ENCODE data around the gene NAPB.

Gene NAPB

GRCh38 chr20:23415959-23416583 is 5.2 kb downstream of the NAPB start:
- DNase-seq (ENCODE audit: extremely low spot score): no peak

GRCh38 chr20:23415555-23415954 is 5.7 kb downstream of the NAPB start:
- CTCF ChIA-PET: interaction anchor here (0.8 to 9.8 kb wide), 6 partner anchors 11 to 60 kb away, joined by 3 to 73 read pairs (median 4); no protein-coding TSS in a partner anchor
- POLR2A ChIA-PET: no interaction called here
- DNase-seq (ENCODE audit: extremely low spot score): no peak
- TF ChIP-seq CTCF (IDR thresholded peaks at IDR 0.05; ENCODE audit: control extremely low read depth, extremely low read depth, low read depth, missing control alignments): no peak

More at GRCh38 chr20:23415959-23416583, 5.2 kb downstream of the NAPB start:
- CTCF ChIA-PET: interaction anchor here (0.8 to 9.8 kb wide), 6 partner anchors 12 to 61 kb away, joined by 3 to 73 read pairs (median 4); no protein-coding TSS in a partner anchor
- no peak for TF ChIP-seq CTCF (IDR thresholded peaks at IDR 0.05; ENCODE audit: control extremely low read depth, extremely low read depth, low read depth, missing control alignments)
- POLR2A ChIA-PET: no interaction called here

GRCh38 chr20:23414526-23415188 is 6.6 kb downstream of the NAPB start:
- ChIA-PET POLR2A (no interaction called here), CTCF (interaction anchor here (1.4 to 9.8 kb wide), 3 partner anchors 10 to 27 kb away, joined by 4 to 73 read pairs (median 4); no protein-coding TSS in a partner anchor)
- TF ChIP-seq CTCF (IDR thresholded peaks at IDR 0.05; ENCODE audit: control extremely low read depth, extremely low read depth, low read depth, missing control alignments): no peak
- no peak for DNase-seq (ENCODE audit: extremely low spot score)

- TF ChIP-seq CTCF (IDR thresholded peaks at IDR 0.05; ENCODE audit: control extremely low read depth, extremely low read depth, low read depth, missing control alignments): no peak
- POLR2A ChIA-PET: no interaction called here
- DNase-seq (ENCODE audit: extremely low spot score): no peak
- CTCF ChIA-PET: interaction anchor here (1.4 to 9.8 kb wide), 2 partner anchors 10 to 28 kb away, joined by 4 to 73 read pairs; no protein-coding TSS in a partner anchor
These were observed 7.3 kb downstream of the NAPB start for GRCh38 chr20:23413862-23414422.

- DNase-seq (ENCODE audit: extremely low spot score): no peak
- POLR2A ChIA-PET: no interaction called here
- CTCF ChIA-PET: interaction anchor here (1.0 to 1.2 kb wide), 2 partner anchors 10 to 20 kb away, joined by 3 to 4 read pairs; partner anchors contain the start of gene NAPB
- TF ChIP-seq CTCF (IDR thresholded peaks at IDR 0.05; ENCODE audit: control extremely low read depth, extremely low read depth, low read depth, missing control alignments): no peak
These were observed 9.3 kb downstream of the NAPB start for GRCh38 chr20:23412026-23412425.

GRCh38 chr20:23410916-23411695 is 10.2 kb downstream of the NAPB start:
- DNase-seq (ENCODE audit: extremely low spot score): no peak
- CTCF ChIA-PET: interaction anchor here (1.0 to 1.2 kb wide), 2 partner anchors 11 to 19 kb away, joined by 3 to 4 read pairs; partner anchors contain the start of gene NAPB
- no peak for TF ChIP-seq CTCF (IDR thresholded peaks at IDR 0.05; ENCODE audit: control extremely low read depth, extremely low read depth, low read depth, missing control alignments)
- POLR2A ChIA-PET: no interaction called here

All from GM10248 (cell line).